Urothelium cell line (cell line): ENCODE data around the gene KIF20A.
"Not testable (repeated sequence)": the region's sequence is repeated elsewhere in the genome, so short reads cannot be mapped to it uniquely, and the experiment has no call there.

ENCODE experiments used
- DNase-seq: peaks from one replicate; pipeline ENCODE4 v3.0.0; 2011; ENCODE audit warnings: low spot score, mixed read lengths
- FAIRE-seq: peaks from 2 replicates; lab custom pipeline; 2011; peaks lifted over from hg19 to GRCh38; lab: Jason Lieb, UNC

The KIF20A gene

DNA sequence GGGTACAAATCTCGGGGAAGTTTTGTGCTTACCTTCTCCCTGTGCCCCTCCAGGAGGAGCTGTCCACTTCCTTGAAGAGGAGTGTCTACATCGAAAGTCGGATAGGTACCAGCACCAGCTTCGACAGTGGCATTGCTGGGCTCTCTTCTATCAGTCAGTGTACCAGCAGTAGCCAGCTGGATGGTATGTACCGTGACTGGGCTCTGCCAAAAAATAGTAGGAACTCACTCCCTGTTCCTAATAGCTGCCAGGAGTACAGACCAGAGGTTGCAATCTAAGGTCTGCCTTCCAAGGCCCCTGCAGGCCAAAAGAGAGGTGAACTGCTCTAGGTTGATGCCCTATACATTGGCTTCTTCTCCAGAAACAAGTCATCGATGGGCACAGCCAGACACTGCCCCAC lies 3.9 kb downstream of the KIF20A start:
- FAIRE-seq (no peak), DNase-seq (no peak)

DNA sequence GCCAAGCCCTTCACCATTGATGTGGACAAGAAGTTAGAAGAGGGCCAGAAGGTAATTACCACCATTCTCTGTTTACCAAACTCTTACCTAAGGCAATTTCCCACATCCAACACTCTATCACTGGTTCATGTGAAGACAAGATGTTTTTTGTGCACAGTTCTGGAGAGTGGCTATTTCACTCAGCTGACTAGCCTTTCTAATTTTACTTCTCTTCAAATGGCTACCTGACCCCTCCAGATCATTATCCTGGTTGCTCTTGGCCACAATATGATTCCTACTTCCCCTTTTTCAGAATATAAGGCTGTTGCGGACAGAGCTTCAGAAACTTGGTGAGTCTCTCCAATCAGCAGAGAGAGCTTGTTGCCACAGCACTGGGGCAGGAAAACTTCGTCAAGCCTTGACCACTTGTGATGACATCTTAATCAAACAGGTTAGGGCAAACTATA lies 7.1 kb downstream of the KIF20A start:
- FAIRE-seq (no peak), DNase-seq (no peak)

DNA sequence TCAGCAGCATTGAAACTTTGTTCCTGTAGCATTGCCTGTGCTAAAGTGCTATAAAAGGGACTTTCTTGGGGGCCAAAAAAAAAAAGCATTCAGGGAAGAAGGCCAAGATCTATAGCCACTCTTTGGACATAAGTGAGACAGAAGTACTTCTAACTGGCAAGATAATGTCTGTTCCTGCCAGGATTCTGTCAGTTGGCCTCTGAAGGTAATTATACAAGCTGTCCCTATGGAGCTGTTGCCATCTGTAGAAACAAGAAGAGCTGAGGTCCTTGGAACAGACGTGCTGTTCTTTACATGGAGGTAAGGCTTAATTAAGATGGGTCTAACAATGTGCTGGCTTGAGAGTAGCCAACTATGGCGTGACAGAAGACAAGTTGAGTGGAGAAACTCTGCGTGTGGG lies 9.7 kb downstream of the KIF20A start:
- DNase-seq: no peak
- FAIRE-seq: no peak

DNA sequence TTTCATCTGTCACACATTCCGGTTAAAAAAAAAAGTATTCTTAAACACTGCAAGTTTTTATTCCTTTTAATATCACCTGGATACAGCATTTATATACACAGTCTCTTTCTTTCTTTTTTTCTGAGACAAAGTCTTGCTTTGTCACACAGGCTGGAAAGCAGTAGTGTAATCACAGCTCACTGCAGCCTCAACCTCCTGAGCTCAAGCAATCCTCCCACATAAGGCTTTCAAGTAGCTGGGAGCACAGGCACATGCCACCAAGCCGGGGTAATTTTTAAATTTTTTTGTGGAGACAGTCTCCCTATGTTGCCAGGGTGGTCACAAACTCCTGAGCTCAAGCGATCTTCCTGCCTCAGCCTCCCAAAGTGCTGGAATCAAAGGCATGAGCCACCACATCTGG lies 13.9 kb downstream of the KIF20A start:
- FAIRE-seq: no peak

DNA sequence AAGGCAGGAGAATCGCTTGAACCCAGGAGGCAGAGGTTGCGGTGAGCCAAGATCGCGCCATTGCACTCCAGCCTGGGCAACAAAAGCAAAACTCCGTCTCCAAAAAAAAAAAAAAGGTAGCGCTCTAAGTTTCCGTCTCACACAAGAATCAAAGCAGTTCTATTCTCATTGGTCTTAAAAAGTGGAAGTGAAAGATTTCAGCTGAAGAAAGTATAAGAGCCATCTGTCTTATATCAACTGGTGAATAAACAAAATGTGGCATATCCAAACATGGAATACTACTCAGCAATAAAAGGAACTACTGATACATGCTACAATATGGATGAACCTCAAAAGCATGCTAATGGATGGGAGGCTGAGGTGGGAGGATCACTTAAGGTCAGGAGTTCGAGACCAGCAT lies 14.9 kb downstream of the KIF20A start:
- FAIRE-seq, DNase-seq: not testable (repeated sequence)

More for the DNA sequence above, 13.9 kb downstream of the KIF20A start:
- no peak for DNase-seq

DNA sequence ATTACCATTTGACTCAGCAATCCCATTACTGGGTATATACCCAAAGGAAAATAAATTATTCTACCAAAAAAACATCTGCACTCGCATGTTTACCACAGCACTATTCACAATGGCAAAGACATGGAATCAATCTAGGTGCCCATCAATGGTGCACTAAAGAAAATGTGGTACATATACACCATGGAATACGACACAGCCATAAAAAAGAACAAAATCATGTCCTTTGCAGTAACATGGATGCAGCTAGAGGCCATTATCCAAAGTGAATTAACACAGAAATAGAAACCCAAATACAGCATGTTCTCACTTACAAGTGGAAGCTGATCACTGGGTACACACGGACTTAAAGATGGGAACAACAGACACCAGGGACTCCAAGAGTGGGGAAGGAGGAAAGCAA lies 32.1 kb downstream of the KIF20A start:
- FAIRE-seq: no peak
- no peak for DNase-seq

DNA sequence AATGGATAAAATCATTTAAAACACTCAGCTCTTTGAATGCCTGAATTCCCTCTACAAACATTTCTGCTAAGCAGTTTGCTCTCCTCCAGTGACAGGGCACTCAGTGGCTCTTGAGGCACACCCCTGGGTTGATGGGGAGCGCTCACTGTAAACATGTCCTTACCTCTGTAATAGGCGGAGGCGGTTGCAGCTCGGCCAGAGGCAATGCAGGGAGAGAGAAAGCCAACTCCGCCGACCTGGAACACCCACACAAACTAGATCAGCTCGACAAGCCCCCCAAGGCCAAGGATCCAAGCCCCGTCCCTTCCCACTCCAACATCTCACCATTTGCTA lies 33.9 kb downstream of the KIF20A start:
- DNase-seq (no peak), FAIRE-seq (no peak)

DNA sequence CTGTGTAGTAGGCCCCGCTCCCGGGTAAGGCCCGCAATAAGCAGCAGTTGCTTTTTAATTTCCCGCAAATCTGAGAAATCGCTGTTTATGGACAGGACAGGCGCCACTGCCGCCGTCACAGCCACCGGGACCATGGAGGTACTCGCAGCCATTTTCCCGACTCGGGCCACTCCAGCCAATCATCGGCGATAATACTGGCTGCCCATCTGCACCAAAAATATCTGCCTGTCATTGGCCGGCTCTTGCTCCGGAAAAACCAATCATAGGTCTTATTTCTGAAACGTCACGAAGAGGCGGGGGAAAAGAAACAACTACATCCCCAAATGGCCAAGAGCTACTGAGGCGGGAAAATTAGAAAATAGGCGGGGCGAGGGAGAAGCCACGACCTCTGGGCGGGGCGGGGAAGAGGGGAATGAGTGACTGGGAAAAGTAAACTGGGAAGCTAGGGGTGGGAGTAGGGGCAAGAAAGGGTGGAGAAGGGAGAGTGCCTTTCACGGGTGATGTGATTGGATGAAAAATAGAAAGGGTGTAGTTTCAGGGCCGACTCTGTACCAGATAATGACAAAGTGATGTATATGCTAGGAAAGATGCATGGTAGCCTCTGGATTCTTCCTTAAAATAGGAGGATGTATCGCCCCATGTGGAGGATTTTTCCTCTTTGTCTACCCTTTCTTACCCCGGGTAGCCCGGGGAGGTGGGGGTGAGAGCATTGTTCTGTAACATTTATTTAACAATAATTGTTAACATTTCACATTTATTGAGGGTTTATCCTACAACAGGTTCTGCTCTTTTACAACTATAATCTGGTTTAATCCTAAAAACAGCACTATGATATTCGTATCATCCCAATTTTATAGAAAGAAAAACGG lies 34.5 kb downstream of the KIF20A start, which contains the start of gene CDC23:
Gene CDC23, minus strand, starts transcription at position 163 of the 869 bp plus-strand sequence. Its CDS starts 11 bp downstream, at position 152.
- DNase-seq (peak; percentile 97), FAIRE-seq (peak; percentile 56)

DNA sequence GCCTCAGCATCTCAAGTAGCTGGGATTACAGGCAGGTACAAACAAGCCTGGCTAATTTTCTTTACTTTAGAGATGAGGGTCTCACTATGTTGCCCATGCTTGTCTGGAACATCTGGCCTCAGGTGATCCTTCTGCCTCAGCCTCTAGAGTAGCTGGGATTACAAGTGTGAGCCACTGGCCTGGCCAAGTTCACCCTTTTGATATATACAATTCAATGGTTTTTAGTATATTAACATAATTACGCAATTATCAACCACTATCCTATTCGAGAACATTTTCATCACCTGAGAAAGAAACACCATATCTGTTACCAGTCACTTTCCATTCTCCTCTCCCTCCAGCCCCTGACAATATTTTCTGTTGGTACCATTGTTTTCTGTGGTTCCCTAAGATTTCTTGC lies 37.9 kb downstream of the KIF20A start:
- no peak for DNase-seq
- no peak for FAIRE-seq

DNA sequence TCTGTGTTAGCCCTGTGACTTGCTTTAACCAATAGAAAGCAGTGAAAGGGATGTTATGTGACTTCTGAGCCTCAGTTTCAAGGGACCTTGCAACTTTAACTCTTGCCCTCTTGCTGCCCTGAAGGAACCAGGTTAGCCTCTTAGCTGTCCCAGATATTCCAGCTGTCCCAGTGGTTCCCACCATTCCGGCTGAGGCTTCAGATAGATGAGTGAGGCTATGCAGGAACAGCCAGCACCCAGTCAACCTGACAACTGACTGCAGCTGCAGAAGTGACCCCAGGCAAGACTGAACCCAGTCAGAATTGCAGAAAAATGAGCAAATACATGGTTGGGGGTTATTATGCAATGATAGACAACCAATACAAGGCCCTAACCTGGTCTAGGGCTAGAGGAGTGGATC lies 44.6 kb downstream of the KIF20A start:
- FAIRE-seq (no peak), DNase-seq (no peak)

DNA sequence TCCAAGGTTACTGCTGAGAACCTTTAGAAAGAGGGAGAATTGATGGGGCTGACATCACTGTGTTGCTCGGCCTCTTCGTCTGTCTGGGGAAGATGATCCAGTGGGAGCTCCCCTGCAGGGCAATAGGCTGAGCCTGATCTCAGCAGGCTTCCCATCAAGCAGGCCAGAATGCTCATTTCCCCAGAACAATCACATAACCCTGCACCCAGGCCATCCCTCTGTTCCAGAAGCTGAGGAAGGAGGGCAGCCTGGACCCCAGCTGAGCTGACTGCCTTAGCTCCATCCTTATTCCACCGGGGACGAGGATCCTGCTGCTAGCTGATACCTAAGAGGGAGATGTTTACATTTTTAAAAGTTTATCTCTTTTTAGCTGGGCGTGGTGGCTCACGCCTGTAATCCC lies 45.8 kb downstream of the KIF20A start:
- DNase-seq: no peak
- no peak for FAIRE-seq

DNA sequence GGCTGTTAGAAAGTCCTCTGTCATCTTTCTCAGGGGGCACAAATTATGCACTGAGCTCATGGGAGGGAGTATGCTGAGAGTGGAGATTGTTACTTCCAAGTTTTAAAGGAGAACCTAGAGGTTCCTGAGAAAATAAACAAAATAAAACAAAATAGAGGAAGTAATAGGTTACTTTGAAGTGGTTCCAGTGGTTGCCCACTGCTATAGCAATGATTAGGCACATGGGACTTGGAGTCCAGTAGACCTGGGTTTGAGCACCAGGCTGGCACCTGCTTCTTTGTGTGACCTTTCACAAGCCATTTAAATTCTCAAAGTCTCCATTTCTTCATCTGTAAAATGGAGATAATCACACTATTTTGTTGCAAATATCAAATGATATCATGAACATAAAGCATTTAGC lies 48.0 kb downstream of the KIF20A start:
- no peak for DNase-seq
- no peak for FAIRE-seq

DNA sequence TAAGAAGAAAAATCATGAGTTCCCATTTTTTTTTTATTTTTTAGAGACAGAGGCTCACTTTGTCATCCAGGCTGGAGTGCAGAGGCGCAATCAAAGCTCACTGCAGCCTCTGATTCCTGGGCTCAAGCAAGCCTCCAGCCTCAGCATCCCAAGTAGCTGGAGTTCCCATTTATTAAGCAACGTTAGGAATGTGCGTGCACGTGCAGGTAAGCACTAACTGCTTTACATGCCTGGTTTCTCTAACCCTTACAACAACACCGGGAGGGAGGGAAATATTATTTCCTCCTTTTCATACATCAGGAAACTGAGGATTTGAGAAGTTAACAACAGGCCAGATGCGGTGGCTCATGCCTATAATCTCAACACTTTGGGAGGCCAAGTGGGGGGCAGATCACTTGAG lies 50.5 kb downstream of the KIF20A start:
- FAIRE-seq: no peak

DNA sequence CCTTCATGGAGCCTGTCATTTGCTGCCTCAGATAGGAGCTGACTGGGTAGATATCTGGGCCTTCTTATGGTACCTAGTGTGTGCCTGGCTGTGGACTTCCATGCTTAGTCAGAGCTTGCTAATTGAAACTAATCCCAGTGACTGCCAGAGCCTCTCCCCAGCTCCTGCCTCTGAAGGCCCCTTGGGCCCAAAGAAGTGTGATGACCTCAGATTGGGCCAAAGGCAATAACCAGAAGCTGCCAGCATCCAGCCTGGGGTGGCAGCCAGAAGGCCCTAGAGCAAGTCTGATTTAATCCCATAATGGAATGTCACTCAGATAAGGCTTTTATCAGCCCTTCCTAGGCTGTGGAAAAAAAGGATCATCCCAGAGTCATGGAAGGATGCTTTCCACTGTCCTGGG lies 51.3 kb downstream of the KIF20A start:
- FAIRE-seq: no peak
- DNase-seq: no peak

More for the DNA sequence above, 50.5 kb downstream of the KIF20A start:
- no peak for DNase-seq

DNA sequence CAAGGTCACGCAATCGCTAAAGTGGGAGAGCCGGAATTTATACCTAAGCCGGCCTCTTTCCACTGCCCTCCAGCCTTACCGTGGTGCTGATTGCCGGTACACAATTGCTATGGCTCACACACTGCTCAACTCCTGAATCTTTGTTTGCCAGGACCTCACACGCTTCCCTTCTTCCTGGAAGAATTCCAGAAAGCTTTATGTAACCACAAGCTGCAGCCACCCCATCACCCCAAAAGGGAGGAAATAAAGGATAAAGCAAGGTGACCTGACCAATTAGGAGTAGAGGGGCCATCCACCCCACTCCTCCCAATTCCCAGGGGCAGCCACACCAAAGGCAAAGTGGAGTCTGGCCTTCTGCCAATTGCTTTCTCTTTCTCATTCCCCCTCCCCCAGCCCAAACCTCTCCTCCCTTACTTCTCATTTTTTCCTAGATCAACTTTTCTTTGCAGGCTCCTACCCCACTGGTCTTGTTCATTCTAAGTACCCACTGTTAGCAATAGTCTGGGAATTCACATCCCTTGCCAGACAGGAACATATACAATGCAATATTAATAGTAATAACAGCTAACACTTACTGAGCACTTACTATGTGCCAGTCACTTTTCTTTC lies 52.2 kb downstream of the KIF20A start:
- FAIRE-seq (no peak), DNase-seq (peak; percentile 30)

DNA sequence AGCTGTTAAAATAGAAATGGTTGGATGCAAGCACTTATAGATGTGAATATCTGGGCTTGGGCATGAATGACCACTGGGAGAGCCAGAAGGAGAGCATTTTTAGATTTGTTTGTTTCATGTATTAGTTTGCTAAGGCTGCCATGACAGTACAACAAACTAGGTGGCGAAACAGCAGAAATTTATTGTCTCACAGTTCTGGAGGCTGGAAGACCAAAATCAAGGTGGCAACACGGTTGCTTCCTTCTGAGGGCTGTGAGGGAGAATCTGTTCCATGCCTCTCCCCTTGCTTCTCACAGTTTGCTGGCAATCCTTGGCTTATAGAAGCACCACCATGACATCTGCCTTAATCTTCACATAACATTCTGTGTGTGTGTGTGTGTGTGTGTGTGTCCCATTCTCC lies 54.4 kb downstream of the KIF20A start:
- FAIRE-seq: no peak

DNA sequence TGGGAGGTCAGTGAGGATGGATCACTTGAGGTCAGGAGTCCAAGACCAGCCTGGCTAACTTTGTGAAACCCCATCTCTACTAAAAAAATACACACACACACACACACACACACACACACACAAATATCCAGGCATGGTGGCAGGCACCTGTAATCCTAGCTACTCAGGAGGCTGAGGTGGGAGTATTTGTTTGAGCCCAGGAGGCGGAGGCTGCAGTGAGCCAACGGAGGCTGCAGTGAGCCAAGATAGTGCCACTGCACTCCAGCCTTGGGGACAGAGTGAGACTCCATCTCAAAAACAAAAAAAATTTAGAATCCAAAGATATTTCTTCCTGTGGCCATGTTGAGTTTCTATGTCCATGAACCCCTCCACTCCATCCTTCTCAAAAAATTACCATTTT lies 55.7 kb downstream of the KIF20A start:
- FAIRE-seq: no peak

More for the DNA sequence above, 54.4 kb downstream of the KIF20A start:
- no peak for DNase-seq

More for the DNA sequence above, 55.7 kb downstream of the KIF20A start:
- DNase-seq: no peak
